ENCODE measurements around the gene MSANTD1.
"Not testable (repeated sequence)": the region's sequence is repeated elsewhere in the genome, so short reads cannot be mapped to it uniquely, and the experiment has no call there.

Gene MSANTD1

GRCh38 chr4:3296651-3297050 is 47.7 kb downstream of the MSANTD1 start:
- Histone ChIP-seq H3K27ac (ENCODE audit: insufficient read depth in 1 of 2, low read depth in 1 of 2, low read length in 2 of 2, poor library complexity in 1 of 2, severe bottlenecking in 2 of 2) (no peak overlapping the region), H3K4me3 (ENCODE audit: control insufficient read depth in 1 of 7, extremely low read depth in 1 of 7, insufficient read depth in 4 of 7, low read depth in 2 of 7, low read length in 6 of 7) (no peak overlapping the region), H3K4me1 (ENCODE audit: control extremely low read depth in 1 of 4, control insufficient read depth in 4 of 4, insufficient read depth in 4 of 4, low read length in 3 of 4) (peaks cover 4 to 38% (median 24%) of the 10 kb centered on the region in 4 experiments), H3K36me3 (ENCODE audit: control insufficient read depth in 4 of 4, insufficient read depth in 4 of 4, low read length in 3 of 4) (no peaks in the 10 kb centered on the region), H3K27me3 (replicated peaks in 2 of 5; ENCODE audit: control insufficient read depth in 4 of 5, insufficient read depth in 5 of 5, low read length in 4 of 5) (peaks cover 0 to 8% (median 0%) of the 10 kb centered on the region in 5 experiments), H3K9me3 (ENCODE audit: control extremely low read depth in 1 of 5, control insufficient read depth in 4 of 5, insufficient read depth in 2 of 5, low read depth in 1 of 5, low read length in 4 of 5) (peaks cover 0 to 2% (median 0%) of the 10 kb centered on the region in 5 experiments)
- DNase-seq, result no peak
- ChIA-PET CTCF (no interaction called here), POLR2A (no interaction called here)
- WGBS (ENCODE audit: insufficient coverage), result 100% methylated on average over 5 of the region's 8 CpGs

DNA sequence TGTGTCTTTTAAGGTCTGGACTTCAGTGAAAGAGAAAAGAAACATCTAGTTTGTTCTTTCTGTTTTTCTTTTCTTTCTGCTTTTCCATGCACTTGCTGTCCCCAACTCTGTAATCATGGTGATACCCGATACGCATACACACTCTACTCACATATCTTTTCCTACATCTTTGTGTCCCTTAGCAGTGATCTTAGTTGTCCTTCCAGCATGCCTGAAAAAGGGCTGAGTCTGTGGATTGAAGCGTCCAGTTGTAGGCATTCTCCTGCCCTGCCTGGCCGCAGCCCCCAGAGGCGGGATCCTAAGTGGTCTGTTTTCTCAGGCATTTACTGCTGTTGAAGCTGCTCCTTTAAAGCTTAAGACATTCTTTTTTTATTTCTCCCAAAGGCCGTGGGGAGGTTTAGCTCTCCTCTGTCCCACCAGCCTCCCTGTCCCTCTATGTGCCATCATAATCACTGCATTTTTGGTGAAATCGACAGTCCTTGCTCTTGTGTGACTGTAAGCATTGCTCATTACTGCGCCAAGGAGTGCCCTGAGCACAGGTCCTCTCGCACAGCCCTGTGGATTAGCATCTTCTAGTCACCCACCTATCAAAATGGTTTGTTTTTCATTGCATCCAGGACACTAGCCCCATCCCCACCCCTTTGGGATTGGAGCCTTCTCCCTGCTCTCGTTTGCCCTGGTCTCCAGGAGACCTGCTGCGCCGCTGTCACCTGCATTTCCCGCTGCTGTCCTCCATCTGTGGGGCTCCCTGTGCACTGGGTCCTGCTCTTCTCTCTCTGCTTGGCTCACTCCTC is 48.3 kb downstream of the MSANTD1 start:
- 98% methylated on average over 13 of the region's 13 CpGs for WGBS (ENCODE audit: insufficient coverage)
- ChIA-PET POLR2A (no interaction called here), CTCF (no interaction called here)
- Histone ChIP-seq H3K36me3 (ENCODE audit: control insufficient read depth in 4 of 4, insufficient read depth in 4 of 4, low read length in 3 of 4) (no peaks in the 10 kb centered on the region), H3K27ac (ENCODE audit: insufficient read depth in 1 of 2, low read depth in 1 of 2, low read length in 2 of 2, poor library complexity in 1 of 2, severe bottlenecking in 2 of 2) (no peak overlapping the region), H3K9me3 (ENCODE audit: control extremely low read depth in 1 of 5, control insufficient read depth in 4 of 5, insufficient read depth in 2 of 5, low read depth in 1 of 5, low read length in 4 of 5) (peaks cover 0 to 2% (median 0%) of the 10 kb centered on the region in 5 experiments), H3K27me3 (replicated peaks in 2 of 5; ENCODE audit: control insufficient read depth in 4 of 5, insufficient read depth in 5 of 5, low read length in 4 of 5) (peaks cover 0 to 8% (median 0%) of the 10 kb centered on the region in 5 experiments), H3K4me1 (ENCODE audit: control extremely low read depth in 1 of 4, control insufficient read depth in 4 of 4, insufficient read depth in 4 of 4, low read length in 3 of 4) (peaks cover 7 to 38% (median 24%) of the 10 kb centered on the region in 4 experiments), H3K4me3 (ENCODE audit: control insufficient read depth in 1 of 7, extremely low read depth in 1 of 7, insufficient read depth in 4 of 7, low read depth in 2 of 7, low read length in 6 of 7) (no peak overlapping the region)
- DNase-seq, result no peak

DNA sequence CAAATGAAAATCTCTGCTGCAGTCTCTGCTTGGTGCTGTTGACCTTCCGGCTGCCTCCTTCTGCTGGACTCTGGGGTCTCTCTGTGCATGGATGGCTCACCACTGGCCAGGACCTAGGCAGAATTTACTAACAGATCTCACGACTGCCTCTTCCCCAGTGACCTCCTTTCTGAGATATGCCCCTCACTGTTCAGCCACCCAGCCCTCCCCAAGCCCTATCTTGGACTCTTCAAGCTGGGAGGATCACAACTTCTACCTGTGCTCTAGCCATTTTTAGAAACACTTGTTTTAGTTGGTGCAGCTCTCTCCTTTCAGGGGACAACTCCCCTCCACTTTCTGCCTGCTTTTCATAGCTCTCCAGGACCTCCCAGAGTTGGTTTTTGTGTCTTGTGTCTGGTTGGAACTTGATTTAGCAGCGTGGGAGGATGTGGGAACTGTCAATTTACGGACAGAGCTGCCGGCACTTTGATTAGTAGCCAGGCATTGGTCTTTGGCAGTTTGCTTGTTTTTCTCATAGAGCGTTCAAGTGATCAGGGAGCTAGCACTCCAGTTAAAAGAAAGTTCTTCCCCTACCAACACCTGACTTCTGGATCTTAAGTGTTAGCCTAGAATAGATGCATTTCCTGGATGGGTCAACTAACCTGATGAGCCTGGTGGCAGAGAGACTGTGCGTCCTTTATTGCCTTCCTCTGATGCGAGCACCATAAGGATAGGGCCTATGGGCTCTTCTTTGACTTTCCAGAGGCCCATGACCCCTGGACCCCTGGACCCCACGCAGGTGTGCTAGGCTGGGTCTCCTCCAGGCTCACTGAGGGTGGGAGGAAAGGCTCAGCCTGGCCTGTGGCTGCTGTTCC is 50.4 kb downstream of the MSANTD1 start:
- Histone ChIP-seq H3K36me3 (ENCODE audit: control insufficient read depth in 4 of 4, insufficient read depth in 4 of 4, low read length in 3 of 4) (no peaks in the 10 kb centered on the region), H3K4me1 (ENCODE audit: control extremely low read depth in 1 of 4, control insufficient read depth in 4 of 4, insufficient read depth in 4 of 4, low read length in 3 of 4) (peaks cover 8 to 45% (median 35%) of the 10 kb centered on the region in 4 experiments), H3K4me3 (ENCODE audit: control insufficient read depth in 1 of 7, extremely low read depth in 1 of 7, insufficient read depth in 4 of 7, low read depth in 2 of 7, low read length in 6 of 7) (peak overlapping the region in 1 of 7 experiments; percentile 7), H3K27ac (ENCODE audit: insufficient read depth in 1 of 2, low read depth in 1 of 2, low read length in 2 of 2, poor library complexity in 1 of 2, severe bottlenecking in 2 of 2) (no peak overlapping the region), H3K9me3 (ENCODE audit: control extremely low read depth in 1 of 5, control insufficient read depth in 4 of 5, insufficient read depth in 2 of 5, low read depth in 1 of 5, low read length in 4 of 5) (peaks cover 0 to 2% (median 0%) of the 10 kb centered on the region in 5 experiments), H3K27me3 (replicated peaks in 2 of 5; ENCODE audit: control insufficient read depth in 4 of 5, insufficient read depth in 5 of 5, low read length in 4 of 5) (peaks cover 0 to 6% (median 0%) of the 10 kb centered on the region in 5 experiments)
- POLR2A ChIA-PET, result interaction anchor here (0.6 kb wide), 1 partner anchor 32 kb away, joined by 3 read pairs; no protein-coding TSS in a partner anchor
- 68% methylated on average over 7 of the region's 9 CpGs for WGBS (ENCODE audit: insufficient coverage)
- DNase-seq, result peak in 1 of 3 donors; percentile 18
- CTCF ChIA-PET, result no interaction called here

DNA sequence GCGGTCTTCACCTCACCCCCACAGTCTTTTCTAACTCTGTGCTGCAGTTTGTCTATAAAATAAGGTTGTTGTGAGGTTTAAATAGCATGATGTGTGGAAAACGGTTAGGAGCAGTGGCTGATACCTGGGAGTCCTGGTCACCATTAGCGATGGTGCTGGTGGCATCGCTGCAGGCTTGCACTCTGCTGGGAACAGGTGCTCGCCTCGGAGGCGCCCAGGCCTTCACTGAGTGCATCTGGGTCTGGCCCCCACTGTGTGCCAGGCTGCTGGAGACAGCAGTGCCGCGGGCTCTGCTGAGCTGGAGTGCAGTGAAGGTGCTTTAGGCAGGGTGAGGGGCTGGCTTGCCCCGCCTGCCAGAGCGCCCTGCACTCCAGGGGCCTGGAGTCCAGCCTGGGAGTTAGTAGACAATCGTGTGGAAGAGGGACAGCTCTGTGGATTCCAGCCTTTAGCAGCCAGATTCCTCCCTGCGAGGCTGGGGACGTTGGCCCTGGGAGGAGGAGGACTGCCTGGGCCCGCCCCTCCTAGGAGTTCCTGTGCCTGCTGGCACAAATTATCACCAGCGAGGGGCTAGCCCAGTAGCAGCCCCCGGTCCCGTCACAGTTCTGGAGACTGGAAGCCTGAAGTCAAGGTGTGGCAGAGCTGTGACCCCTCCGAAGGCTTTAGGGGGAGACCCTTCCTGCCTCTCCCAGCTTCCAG is 51.2 kb downstream of the MSANTD1 start:
- H3K4me1 ChIP-seq (ENCODE audit: control extremely low read depth in 1 of 4, control insufficient read depth in 4 of 4, insufficient read depth in 4 of 4, low read length in 3 of 4), result peaks cover 12 to 53% (median 43%) of the 10 kb centered on the region in 4 experiments
- H3K9me3 ChIP-seq (ENCODE audit: control extremely low read depth in 1 of 5, control insufficient read depth in 4 of 5, insufficient read depth in 2 of 5, low read depth in 1 of 5, low read length in 4 of 5), result peaks cover 0 to 2% (median 0%) of the 10 kb centered on the region in 5 experiments
- no peak for DNase-seq
- no peak overlapping the region for H3K27ac ChIP-seq (ENCODE audit: insufficient read depth in 1 of 2, low read depth in 1 of 2, low read length in 2 of 2, poor library complexity in 1 of 2, severe bottlenecking in 2 of 2)
- 96% methylated on average over 12 of the region's 19 CpGs for WGBS (ENCODE audit: insufficient coverage)
- ChIA-PET POLR2A (interaction anchor here (0.6 kb wide), 1 partner anchor 33 kb away, joined by 3 read pairs; no protein-coding TSS in a partner anchor), CTCF (no interaction called here)
- no peak overlapping the region for H3K4me3 ChIP-seq (ENCODE audit: control insufficient read depth in 1 of 7, extremely low read depth in 1 of 7, insufficient read depth in 4 of 7, low read depth in 2 of 7, low read length in 6 of 7)
- no peaks in the 10 kb centered on the region for H3K36me3 ChIP-seq (ENCODE audit: control insufficient read depth in 4 of 4, insufficient read depth in 4 of 4, low read length in 3 of 4)
- H3K27me3 ChIP-seq (replicated peaks in 2 of 5; ENCODE audit: control insufficient read depth in 4 of 5, insufficient read depth in 5 of 5, low read length in 4 of 5), result peaks cover 0 to 6% (median 0%) of the 10 kb centered on the region in 5 experiments

GRCh38 chr4:3300882-3301281 is 51.9 kb downstream of the MSANTD1 start:
- H3K4me3 ChIP-seq (ENCODE audit: control insufficient read depth in 1 of 7, extremely low read depth in 1 of 7, insufficient read depth in 4 of 7, low read depth in 2 of 7, low read length in 6 of 7); H3K36me3 ChIP-seq (ENCODE audit: control insufficient read depth in 4 of 4, insufficient read depth in 4 of 4, low read length in 3 of 4); H3K27me3 ChIP-seq (replicated peaks in 2 of 5; ENCODE audit: control insufficient read depth in 4 of 5, insufficient read depth in 5 of 5, low read length in 4 of 5); DNase-seq; CTCF ChIA-PET; H3K9me3 ChIP-seq (ENCODE audit: control extremely low read depth in 1 of 5, control insufficient read depth in 4 of 5, insufficient read depth in 2 of 5, low read depth in 1 of 5, low read length in 4 of 5); H3K27ac ChIP-seq (ENCODE audit: insufficient read depth in 1 of 2, low read depth in 1 of 2, low read length in 2 of 2, poor library complexity in 1 of 2, severe bottlenecking in 2 of 2); POLR2A ChIA-PET: not testable (repeated sequence)
- peaks cover 12 to 60% (median 51%) of the 10 kb centered on the region in 4 experiments for H3K4me1 ChIP-seq (ENCODE audit: control extremely low read depth in 1 of 4, control insufficient read depth in 4 of 4, insufficient read depth in 4 of 4, low read length in 3 of 4)
- 97% methylated on average over 15 of the region's 15 CpGs for WGBS (ENCODE audit: insufficient coverage)

- ChIA-PET POLR2A (no interaction called here), CTCF (interaction anchor here (1.5 kb wide), 1 partner anchor 8 kb away, joined by 3 read pairs; no protein-coding TSS in a partner anchor)
- H3K9me3 ChIP-seq (ENCODE audit: control extremely low read depth in 1 of 5, control insufficient read depth in 4 of 5, insufficient read depth in 2 of 5, low read depth in 1 of 5, low read length in 4 of 5), result peaks cover 0 to 2% (median 0%) of the 10 kb centered on the region in 5 experiments
- WGBS (ENCODE audit: insufficient coverage), result 92% methylated on average over 11 of the region's 15 CpGs
- H3K27ac ChIP-seq (ENCODE audit: insufficient read depth in 1 of 2, low read depth in 1 of 2, low read length in 2 of 2, poor library complexity in 1 of 2, severe bottlenecking in 2 of 2), result no peak overlapping the region
- H3K36me3 ChIP-seq (ENCODE audit: control insufficient read depth in 4 of 4, insufficient read depth in 4 of 4, low read length in 3 of 4), result no peaks in the 10 kb centered on the region
- peak overlapping the region in 1 of 7 experiments; percentile 58 for H3K4me3 ChIP-seq (ENCODE audit: control insufficient read depth in 1 of 7, extremely low read depth in 1 of 7, insufficient read depth in 4 of 7, low read depth in 2 of 7, low read length in 6 of 7)
- peak in 1 of 3 donors; percentile 34 for DNase-seq
- peaks cover 18 to 68% (median 58%) of the 10 kb centered on the region in 4 experiments for H3K4me1 ChIP-seq (ENCODE audit: control extremely low read depth in 1 of 4, control insufficient read depth in 4 of 4, insufficient read depth in 4 of 4, low read length in 3 of 4)
- peaks cover 0 to 6% (median 0%) of the 10 kb centered on the region in 5 experiments for H3K27me3 ChIP-seq (replicated peaks in 2 of 5; ENCODE audit: control insufficient read depth in 4 of 5, insufficient read depth in 5 of 5, low read length in 4 of 5)
Measured at GRCh38 chr4:3301450-3302172, 52.7 kb downstream of the MSANTD1 start.

All from common myeloid progenitor, CD34-positive (primary cell).